GM12878 (cell line): ENCODE measurements around the gene LONP1. TPM values are rescaled to one million over a fixed set of nuclear protein-coding genes. Genes with fewer than 3 reads are reported as not detected.

Experiments
- ATF2 ChIP-seq: IDR thresholded peaks from 2 replicates; pipeline ENCODE4 v1.6.1; 2012; ENCODE audit warnings: low read length, inconsistent platforms
- CBFB ChIP-seq: IDR thresholded peaks from 2 replicates; pipeline ENCODE4 v1.6.1; 2016; ENCODE audit warnings: antibody characterized with exemption, low read depth
- CEBPB ChIP-seq, 2 experiments: fragments of 150-350 bp in 1 of 2; IDR thresholded peaks; 2 replicates each; pipeline ENCODE4 v1.6.1; 2012 to 2014; ENCODE audit warnings: low read depth in 2 of 2, low read length in 2 of 2, borderline replicate concordance in 1 of 2, inconsistent platforms in 1 of 2
- EGR1 ChIP-seq, 2 experiments: IDR thresholded peaks; 1 replicate in 1 of 2; 2 replicates in 1 of 2; pipeline ENCODE4 v1.6.1; 2011 to 2012; ENCODE audit warnings: low read depth in 2 of 2, low read length in 2 of 2, borderline replicate concordance in 1 of 2, mild to moderate bottlenecking in 1 of 2, moderate library complexity in 1 of 2
- HDAC2 ChIP-seq: fragments of 200-600 bp; sonication (generic); IDR thresholded peaks from 2 replicates; pipeline ENCODE4 v1.6.1; 2017
- HDGF ChIP-seq: fragments of 450-650 bp; IDR thresholded peaks from 2 replicates; pipeline ENCODE4 v1.6.1; 2016; ENCODE audit warnings: antibody characterized with exemption
- MLLT1 ChIP-seq: fragments of 450-650 bp; IDR thresholded peaks from 2 replicates; pipeline ENCODE4 v1.6.1; 2016; ENCODE audit warnings: mild to moderate bottlenecking
- MTA3 ChIP-seq: IDR thresholded peaks from 2 replicates; pipeline ENCODE4 v1.6.1; 2012; ENCODE audit warnings: low read length, inconsistent platforms, borderline replicate concordance
- NFXL1 ChIP-seq: fragments of 450-650 bp; IDR thresholded peaks from 2 replicates; pipeline ENCODE4 v1.6.1; 2017; ENCODE audit warnings: antibody characterized with exemption, mild to moderate bottlenecking, borderline replicate concordance
- NFYB ChIP-seq: IDR thresholded peaks from 2 replicates; pipeline ENCODE4 v1.6.1; 2011; ENCODE audit warnings: low read depth, mild to moderate bottlenecking, low read length, improper control_type of control experiment, moderate library complexity; ENCODE audit not compliant: insufficient read depth
- NKRF ChIP-seq: fragments of 450-650 bp; conservative IDR thresholded peaks from 2 replicates; pipeline ENCODE4 v1.6.1; 2017; ENCODE audit warnings: mild to moderate bottlenecking, moderate library complexity
- NR2C2 ChIP-seq: IDR thresholded peaks from 2 replicates; pipeline ENCODE4 v1.6.1; 2011; ENCODE audit warnings: borderline replicate concordance, low read depth; ENCODE audit not compliant: control insufficient read depth, insufficient read length
- PML ChIP-seq: IDR thresholded peaks from 2 replicates; pipeline ENCODE4 v1.6.1; 2012; ENCODE audit warnings: low read length, inconsistent platforms
- POLR2A ChIP-seq: IDR thresholded peaks from 2 replicates; pipeline ENCODE4 v1.6.1; 2011; ENCODE audit warnings: low read depth, mild to moderate bottlenecking, low read length
- POLR2AphosphoS5 ChIP-seq: IDR thresholded peaks from 2 replicates; pipeline ENCODE4 v1.6.1; 2011; ENCODE audit warnings: mild to moderate bottlenecking, low read length, inconsistent platforms
- RB1 ChIP-seq: fragments of 450-650 bp; formaldehyde crosslinking; IDR thresholded peaks from 2 replicates; pipeline ENCODE4 v1.6.1; 2017; ENCODE audit warnings: mild to moderate bottlenecking, borderline replicate concordance
- RUNX3 ChIP-seq: IDR thresholded peaks from 2 replicates; pipeline ENCODE4 v1.6.1; 2012; ENCODE audit warnings: low read length, inconsistent platforms
- ZBED1 ChIP-seq: IDR thresholded peaks from 2 replicates; pipeline ENCODE4 v1.6.1; 2016; ENCODE audit warnings: borderline replicate concordance
- ZNF207 ChIP-seq: fragments of 450-650 bp; IDR thresholded peaks from 2 replicates; pipeline ENCODE4 v1.6.1; 2014; ENCODE audit warnings: antibody characterized with exemption, mild to moderate bottlenecking, borderline replicate concordance
- ZZZ3 ChIP-seq: IDR thresholded peaks from 2 replicates; pipeline ENCODE4 v1.6.1; 2011; ENCODE audit warnings: low read depth; ENCODE audit not compliant: control insufficient read depth, insufficient read length
- polyA plus RNA-seq, 11 experiments: library from polyadenylated mRNA; depleted of rRNA in 4 of 11; unstranded in 6 of 11; stranded (reverse) in 5 of 11; fragments of >200 nt; fragmentation: Nextera tagmentation in 4 of 11; fragmentation: Illumina TruSeq in 1 of 11; extraction: Ambion mirVana in 4 of 11; extraction: Trizol in 1 of 11; gene quantifications; 1 replicate in 1 of 11; 2 replicates in 10 of 11; pipeline versions ENCODE4 v1.2.1 to v1.2.3, GENCODE V29; 2011 to 2016; ENCODE audit warnings: inconsistent platforms in 2 of 11, missing spikeins in 2 of 11, low read depth in 1 of 11
- total RNA-seq, 4 experiments: library from RNA; depleted of rRNA in 3 of 4; stranded (reverse); fragments of >200 nt in 3 of 4; fragmentation: Illumina TruSeq in 1 of 4; extraction: Trizol in 1 of 4; gene quantifications; 2 replicates each; pipeline versions ENCODE4 v1.2.1 to v1.2.3, GENCODE V29; 2013 to 2021
- TF ChIP-seq, protein P1 (sequence below): fragments of 450-650 bp; formaldehyde crosslinking; IDR thresholded peaks from 2 replicates; pipeline ENCODE4 v1.4.0; 2020; ENCODE audit warnings: mild to moderate bottlenecking, moderate library complexity
- TF ChIP-seq, protein P2 (sequence below): IDR thresholded peaks from 2 replicates; pipeline ENCODE4 v1.6.1; 2011; ENCODE audit warnings: low read depth, mild to moderate bottlenecking, low read length, moderate library complexity, borderline replicate concordance; ENCODE audit errors: extremely low read depth

LONP1 gene
- total and polyA plus RNA-seq, 10 of the 15 experiments (the other 5 are each of a cell fraction or from before 2014, with no cell fraction given) = 0.61 to 136 (median 59.5) TPM

GRCh38 chr19:5690955-5691821 is 28.8 kb downstream of the LONP1 start (continued):
- TF ChIP-seq, protein P1, sequence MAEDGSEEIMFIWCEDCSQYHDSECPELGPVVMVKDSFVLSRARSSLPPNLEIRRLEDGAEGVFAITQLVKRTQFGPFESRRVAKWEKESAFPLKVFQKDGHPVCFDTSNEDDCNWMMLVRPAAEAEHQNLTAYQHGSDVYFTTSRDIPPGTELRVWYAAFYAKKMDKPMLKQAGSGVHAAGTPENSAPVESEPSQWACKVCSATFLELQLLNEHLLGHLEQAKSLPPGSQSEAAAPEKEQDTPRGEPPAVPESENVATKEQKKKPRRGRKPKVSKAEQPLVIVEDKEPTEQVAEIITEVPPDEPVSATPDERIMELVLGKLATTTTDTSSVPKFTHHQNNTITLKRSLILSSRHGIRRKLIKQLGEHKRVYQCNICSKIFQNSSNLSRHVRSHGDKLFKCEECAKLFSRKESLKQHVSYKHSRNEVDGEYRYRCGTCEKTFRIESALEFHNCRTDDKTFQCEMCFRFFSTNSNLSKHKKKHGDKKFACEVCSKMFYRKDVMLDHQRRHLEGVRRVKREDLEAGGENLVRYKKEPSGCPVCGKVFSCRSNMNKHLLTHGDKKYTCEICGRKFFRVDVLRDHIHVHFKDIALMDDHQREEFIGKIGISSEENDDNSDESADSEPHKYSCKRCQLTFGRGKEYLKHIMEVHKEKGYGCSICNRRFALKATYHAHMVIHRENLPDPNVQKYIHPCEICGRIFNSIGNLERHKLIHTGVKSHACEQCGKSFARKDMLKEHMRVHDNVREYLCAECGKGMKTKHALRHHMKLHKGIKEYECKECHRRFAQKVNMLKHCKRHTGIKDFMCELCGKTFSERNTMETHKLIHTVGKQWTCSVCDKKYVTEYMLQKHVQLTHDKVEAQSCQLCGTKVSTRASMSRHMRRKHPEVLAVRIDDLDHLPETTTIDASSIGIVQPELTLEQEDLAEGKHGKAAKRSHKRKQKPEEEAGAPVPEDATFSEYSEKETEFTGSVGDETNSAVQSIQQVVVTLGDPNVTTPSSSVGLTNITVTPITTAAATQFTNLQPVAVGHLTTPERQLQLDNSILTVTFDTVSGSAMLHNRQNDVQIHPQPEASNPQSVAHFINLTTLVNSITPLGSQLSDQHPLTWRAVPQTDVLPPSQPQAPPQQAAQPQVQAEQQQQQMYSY (CRISPR knock-in tag) = no peak
- TF ChIP-seq NKRF (no peak), CBFB (no peak), HDAC2 (no peak), RB1 (no peak), HDGF (no peak), CEBPB (IDR thresholded peaks at IDR 0.05; ENCODE audit: borderline replicate concordance in 1 of 2, low read depth in 2 of 2, low read length in 2 of 2) (no peak), NR2C2 (no peak), POLR2AphosphoS5 (peak; percentile 42), ZZZ3 (no peak), ATF2 (no peak), ZBED1 (no peak), EGR1 (IDR thresholded peaks at IDR 0.05; ENCODE audit: borderline replicate concordance in 1 of 2, low read depth in 2 of 2, low read length in 2 of 2) (peak in 1 of 2 experiments; percentile 43; a peak in 1 of 3 replicates), RUNX3 (0 out of 2 replicates have a peak, but pooled peaks have one; percentile 4), POLR2A (peak; percentile 46), MTA3 (peak; percentile 76; the same call in 1 of the 2 replicates), NFXL1 (no peak), NFYB (no peak), MLLT1 (no peak), PML (no peak), ZNF207 (no peak)
- TF ChIP-seq, protein P2, sequence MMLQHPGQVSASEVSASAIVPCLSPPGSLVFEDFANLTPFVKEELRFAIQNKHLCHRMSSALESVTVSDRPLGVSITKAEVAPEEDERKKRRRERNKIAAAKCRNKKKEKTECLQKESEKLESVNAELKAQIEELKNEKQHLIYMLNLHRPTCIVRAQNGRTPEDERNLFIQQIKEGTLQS = no peak
